Measurements from ENCODE around the gene AJAP1.

AJAP1 gene

GRCh38 chr1:4702464-4702863 lies 48.1 kb downstream of the AJAP1 start:
- TF ChIP-seq FOXM1 (IDR thresholded peaks at IDR 0.05; ENCODE audit: borderline replicate concordance, low read depth) = no peak
- no peak for TF ChIP-seq CREB1 (IDR thresholded peaks at IDR 0.05; ENCODE audit: low read depth)
- no peak for TF ChIP-seq NFIC (IDR thresholded peaks at IDR 0.05)
- no peak for TF ChIP-seq EGR1 (IDR thresholded peaks at IDR 0.05)
- no peak for TF ChIP-seq TAF1 (IDR thresholded peaks at IDR 0.05; ENCODE audit: low read depth)
- no peak for TF ChIP-seq ZBTB7A (IDR thresholded peaks at IDR 0.05; ENCODE audit: low read depth)
- no peak for TF ChIP-seq REST (IDR thresholded peaks at IDR 0.05; ENCODE audit: low read depth)
- TF ChIP-seq MAX (IDR thresholded peaks at IDR 0.05) = no peak
- no peak for TF ChIP-seq RAD21 (IDR thresholded peaks at IDR 0.05; ENCODE audit: low read depth)
- no peak for TF ChIP-seq YY1 (IDR thresholded peaks at IDR 0.05; ENCODE audit: low read depth)
- no peak for TF ChIP-seq TCF12 (IDR thresholded peaks at IDR 0.05; ENCODE audit: low read depth)
- TF ChIP-seq USF1 (IDR thresholded peaks at IDR 0.05) = no peak
- no peak for TF ChIP-seq CEBPB (IDR thresholded peaks at IDR 0.05)

GRCh38 chr1:4702932-4703331 lies 48.5 kb downstream of the AJAP1 start:
- TF ChIP-seq TAF1 (IDR thresholded peaks at IDR 0.05; ENCODE audit: low read depth) = no peak

- TF ChIP-seq NFIC (IDR thresholded peaks at IDR 0.05) (no peak), EP300 (IDR thresholded peaks at IDR 0.05; ENCODE audit: borderline replicate concordance) (no peak), REST (IDR thresholded peaks at IDR 0.05; ENCODE audit: low read depth) (no peak), TCF12 (IDR thresholded peaks at IDR 0.05; ENCODE audit: low read depth) (no peak), FOXM1 (IDR thresholded peaks at IDR 0.05; ENCODE audit: borderline replicate concordance, low read depth) (no peak), RAD21 (IDR thresholded peaks at IDR 0.05; ENCODE audit: low read depth) (no peak), MAX (IDR thresholded peaks at IDR 0.05) (no peak), CREB1 (IDR thresholded peaks at IDR 0.05; ENCODE audit: low read depth) (no peak), EGR1 (IDR thresholded peaks at IDR 0.05) (no peak)
Observed at GRCh38 chr1:4703646-4704045, 49.2 kb downstream of the AJAP1 start.

- TF ChIP-seq NFIC (IDR thresholded peaks at IDR 0.05) = no peak
- no peak for TF ChIP-seq EP300 (IDR thresholded peaks at IDR 0.05; ENCODE audit: borderline replicate concordance)
- TF ChIP-seq REST (IDR thresholded peaks at IDR 0.05; ENCODE audit: low read depth) = no peak
- TF ChIP-seq USF1 (IDR thresholded peaks at IDR 0.05) = no peak
- TF ChIP-seq CREB1 (IDR thresholded peaks at IDR 0.05; ENCODE audit: low read depth) = no peak
- no peak for TF ChIP-seq TCF12 (IDR thresholded peaks at IDR 0.05; ENCODE audit: low read depth)
- TF ChIP-seq YY1 (IDR thresholded peaks at IDR 0.05; ENCODE audit: low read depth) = no peak
- TF ChIP-seq TAF1 (IDR thresholded peaks at IDR 0.05; ENCODE audit: low read depth) = no peak
- no peak for TF ChIP-seq MAX (IDR thresholded peaks at IDR 0.05)
- no peak for TF ChIP-seq ZBTB7A (IDR thresholded peaks at IDR 0.05; ENCODE audit: low read depth)
- TF ChIP-seq TEAD4 (IDR thresholded peaks at IDR 0.05) = no peak
- TF ChIP-seq RAD21 (IDR thresholded peaks at IDR 0.05; ENCODE audit: low read depth) = no peak
- TF ChIP-seq EGR1 (IDR thresholded peaks at IDR 0.05) = no peak
- no peak for TF ChIP-seq FOXM1 (IDR thresholded peaks at IDR 0.05; ENCODE audit: borderline replicate concordance, low read depth)
- no peak for TF ChIP-seq CEBPB (IDR thresholded peaks at IDR 0.05)
Observed at GRCh38 chr1:4708840-4709507, 54.6 kb downstream of the AJAP1 start.

Measured in Ishikawa (cell line).